MV-4-11 (cell line): ENCODE data around the gene RPL7L1.
"Not testable (repeated sequence)": the region's sequence is repeated elsewhere in the genome, so short reads cannot be mapped to it uniquely, and the experiment has no call there.

Experiments used
- DNase-seq: peaks from one replicate; lab custom pipeline; 2025; lab: John Stamatoyannopoulos, UW

The RPL7L1 gene

DNA sequence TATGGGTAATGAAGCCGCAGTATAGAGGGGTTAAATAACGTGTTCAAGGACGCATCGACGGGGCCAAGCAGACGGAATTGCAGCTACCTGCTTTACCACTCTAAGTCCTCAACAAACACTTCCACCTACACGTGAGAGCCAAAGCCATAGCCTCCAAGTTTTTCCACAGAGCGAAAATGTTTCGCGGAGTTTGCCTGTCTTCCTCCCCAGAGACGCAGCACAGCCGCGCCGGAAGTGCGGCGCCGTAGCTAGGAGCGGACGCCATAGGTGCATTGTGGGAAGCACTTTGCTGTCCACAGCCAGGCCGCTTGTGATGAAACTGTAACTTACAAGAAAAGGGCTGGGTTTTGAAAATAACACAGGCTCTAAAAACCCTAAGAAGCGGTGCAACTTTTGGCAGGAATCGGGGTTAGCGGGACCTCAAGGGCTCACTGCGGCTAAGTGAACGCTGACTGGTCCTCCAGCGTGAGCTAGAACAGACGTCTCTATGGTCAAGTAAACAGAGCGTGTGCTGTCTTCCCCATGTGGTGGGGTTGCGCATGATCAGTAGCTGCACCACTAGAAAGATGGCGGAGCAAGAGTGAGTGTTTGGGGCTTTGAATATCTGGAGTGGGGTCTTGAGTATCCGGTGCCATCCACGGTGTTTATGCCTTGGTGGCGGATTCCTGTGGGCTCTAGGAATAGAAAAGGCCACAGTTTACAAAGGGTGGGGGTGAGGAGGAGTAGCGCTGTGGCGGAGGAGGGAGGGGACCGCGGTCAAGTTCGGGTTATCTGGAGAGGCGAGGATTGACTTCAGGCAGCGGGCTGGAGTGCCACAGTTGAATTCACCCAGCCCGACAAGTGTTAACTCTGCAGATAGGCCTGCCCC lies at the start of gene RPL7L1:
Gene RPL7L1 (plus strand): TSS at position 245 of the 868 bp plus-strand sequence. CDS start 295 bp downstream, at position 540.
- DNase-seq, result peak; percentile 91

- peak; percentile 62 for DNase-seq
Measured at GRCh38 chr6:42831237-42831636, 48.2 kb upstream of the RPL7L1 start.

- no peak for DNase-seq
Measured at GRCh38 chr6:42834056-42834455, 45.4 kb upstream of the RPL7L1 start.

GRCh38 chr6:42841844-42842584 lies 37.4 kb upstream of the RPL7L1 start:
- no peak for DNase-seq

DNA sequence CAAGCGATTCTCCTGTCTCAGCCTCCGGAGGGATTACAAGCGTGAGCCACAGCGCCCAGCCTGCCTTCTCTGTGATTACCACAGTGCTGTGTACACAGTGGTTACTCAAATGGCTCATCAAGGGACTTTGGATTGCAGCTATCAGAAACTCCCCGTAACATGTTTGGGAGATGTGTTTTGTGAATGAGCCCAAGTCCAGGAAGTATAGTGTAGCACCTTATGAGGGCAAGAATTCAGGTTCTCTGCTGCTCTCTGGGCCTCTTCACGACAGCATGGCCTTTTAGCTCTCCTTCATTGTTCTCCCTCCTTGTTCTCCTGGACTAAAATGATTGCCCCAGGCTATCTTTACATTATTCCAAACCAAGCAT lies 34.1 kb upstream of the RPL7L1 start:
- no peak for DNase-seq

- no peak for DNase-seq
Measured at GRCh38 chr6:42846505-42846904, 32.9 kb upstream of the RPL7L1 start.

- no peak for DNase-seq
Measured at GRCh38 chr6:42848700-42849099, 30.7 kb upstream of the RPL7L1 start.

DNA sequence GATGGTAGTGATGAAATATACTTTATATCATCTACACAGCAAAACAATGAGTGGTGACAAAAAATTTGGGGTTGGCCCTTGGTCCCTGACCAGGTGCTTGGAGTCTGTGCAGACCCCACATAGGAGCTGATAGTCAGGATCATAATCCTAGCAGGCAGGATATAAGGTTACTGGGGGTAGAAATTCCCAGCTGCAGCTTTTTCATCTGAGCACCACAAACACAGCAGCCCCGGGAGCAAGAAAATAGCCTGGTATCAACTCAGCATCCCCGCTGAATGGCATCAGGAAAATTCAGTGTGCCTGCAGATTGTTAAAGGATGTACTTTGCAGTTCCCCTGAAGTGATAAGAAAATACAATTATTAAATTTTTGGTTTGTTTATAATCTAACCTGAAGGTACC lies 27.8 kb upstream of the RPL7L1 start:
- DNase-seq, result no peak

GRCh38 chr6:42860036-42860435 lies 19.4 kb upstream of the RPL7L1 start:
- no peak for DNase-seq

- no peak for DNase-seq
Measured at GRCh38 chr6:42860481-42860880, 18.9 kb upstream of the RPL7L1 start.

DNA sequence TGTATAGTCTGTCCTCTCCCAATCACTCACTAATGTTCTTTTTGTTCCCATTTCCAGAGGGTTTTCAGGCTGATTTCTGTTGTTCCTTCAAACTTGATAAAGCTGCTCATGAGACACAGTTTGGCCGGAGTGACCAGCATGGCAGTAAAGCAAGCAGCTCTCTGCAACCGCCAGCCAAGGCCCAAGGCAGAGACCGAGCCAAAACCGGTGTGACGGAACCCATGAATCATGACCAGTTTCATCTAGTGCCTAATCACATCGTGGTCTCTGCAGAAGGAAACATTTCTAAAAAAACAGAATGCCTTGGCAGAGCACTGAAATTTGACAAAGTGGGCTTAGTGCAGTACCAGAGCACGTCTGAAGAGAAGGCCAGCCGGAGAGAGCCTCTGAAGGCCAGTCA lies 14.8 kb upstream of the RPL7L1 start:
- DNase-seq, result no peak

DNA sequence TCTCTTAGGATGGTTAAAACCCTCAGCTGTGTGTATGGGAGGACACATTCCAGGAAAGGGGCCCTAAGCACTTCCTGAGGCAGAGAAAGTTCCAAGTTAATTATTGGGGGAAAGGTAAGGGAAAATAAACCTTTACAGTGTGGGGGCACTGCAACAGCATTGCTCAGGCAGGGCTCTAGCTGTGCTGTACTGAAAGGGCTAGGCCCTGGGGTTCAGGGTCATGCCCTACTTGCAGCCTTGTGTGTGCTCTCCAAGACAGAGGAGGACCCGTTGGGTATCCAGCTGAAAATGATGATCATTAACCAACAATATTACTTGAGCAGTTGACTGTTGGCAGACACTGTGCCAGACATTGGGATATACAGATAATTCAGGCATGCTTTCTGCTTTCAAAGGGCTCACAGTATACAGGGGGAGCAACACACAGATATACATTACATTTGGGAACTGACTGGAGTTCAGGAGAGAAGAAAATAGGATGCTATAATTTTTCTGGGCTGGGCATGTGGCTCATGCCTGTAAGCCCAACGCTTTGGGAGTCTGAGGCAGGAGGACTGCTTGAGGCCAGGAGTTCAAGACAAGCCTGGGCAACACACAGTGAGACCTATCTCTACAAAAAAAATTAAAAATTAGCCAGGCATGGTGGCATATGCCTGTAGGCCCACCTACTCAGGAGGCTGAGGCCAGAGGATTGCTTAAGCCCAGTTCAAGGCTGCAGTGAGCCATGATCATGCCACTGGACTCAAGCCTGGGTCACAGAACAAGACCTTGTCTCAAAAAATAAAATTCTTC lies 9.1 kb upstream of the RPL7L1 start:
- DNase-seq, result no peak

DNA sequence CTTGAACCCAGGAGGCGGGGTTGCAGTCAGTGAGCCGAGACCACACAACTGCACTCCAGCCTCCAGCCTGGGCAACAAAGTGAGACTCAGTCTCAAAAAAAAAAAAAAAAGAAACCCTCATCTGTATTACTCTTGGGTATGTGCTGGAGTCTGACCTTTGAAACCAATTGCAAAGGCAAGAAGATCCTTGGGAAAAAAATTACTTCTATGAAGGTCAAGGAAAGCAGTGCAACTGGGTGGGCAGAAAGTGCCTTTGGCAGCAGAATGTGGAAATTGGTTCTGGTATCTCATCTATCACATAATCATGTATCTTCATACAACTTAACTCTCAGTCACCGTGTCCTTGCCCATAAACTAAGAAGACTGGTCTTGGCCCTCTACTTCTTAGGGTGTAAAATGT lies 7.7 kb upstream of the RPL7L1 start:
- no peak for DNase-seq

DNA sequence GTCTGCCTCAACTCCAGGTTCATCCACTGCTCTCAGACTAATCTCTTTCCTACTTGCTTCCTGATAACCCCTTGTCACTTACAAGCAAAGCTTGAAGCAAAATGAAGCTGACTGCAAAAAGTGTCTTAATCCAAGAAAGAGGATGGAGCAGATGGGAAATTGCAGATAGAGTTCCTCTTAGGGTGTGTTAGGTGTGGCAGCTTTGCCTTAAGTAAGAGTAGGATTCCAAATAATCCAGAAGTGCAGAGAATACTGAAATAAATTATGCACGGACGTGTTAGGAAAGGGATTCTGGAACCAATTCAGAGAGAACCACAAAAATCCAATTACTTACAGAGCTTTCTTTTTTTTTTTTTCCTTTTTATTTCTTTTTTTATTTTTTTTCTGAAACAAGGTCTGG lies 6.1 kb upstream of the RPL7L1 start:
- no peak for DNase-seq

- no peak for DNase-seq
Measured at GRCh38 chr6:42877695-42878094, 1.7 kb upstream of the RPL7L1 start.

DNA sequence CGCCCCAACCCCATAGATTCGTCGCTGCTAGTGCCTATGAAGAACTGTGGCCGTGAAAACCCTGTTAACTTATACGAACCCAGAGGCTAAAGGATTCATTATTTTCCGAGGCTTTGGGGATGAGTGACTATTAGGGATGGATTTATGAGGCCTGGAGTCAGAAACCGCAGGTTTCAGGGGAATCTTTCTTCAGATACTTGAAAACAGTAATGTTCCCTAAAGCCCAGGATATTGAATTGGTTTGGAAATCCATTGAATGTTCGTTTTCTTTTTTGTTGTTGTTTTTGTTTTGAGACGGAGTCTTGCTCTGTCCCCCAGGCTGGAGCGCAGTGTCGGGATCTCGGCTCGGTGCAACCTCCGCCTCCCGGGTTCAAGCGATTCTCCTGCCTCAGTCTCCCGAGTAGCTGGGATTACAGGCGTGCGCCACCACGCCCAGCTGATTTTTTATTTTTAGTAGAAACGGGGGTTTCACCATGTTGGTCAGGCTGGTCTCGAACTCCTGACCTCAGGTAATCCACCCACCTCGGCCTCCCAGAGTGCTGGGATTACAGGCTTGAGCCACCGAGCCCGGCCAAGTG lies 913 bp downstream of the RPL7L1 start:
- DNase-seq, result not testable (repeated sequence)

GRCh38 chr6:42880871-42881270 lies 1.5 kb downstream of the RPL7L1 start:
- DNase-seq, result not testable (repeated sequence)

- DNase-seq, result no peak
Measured at GRCh38 chr6:42885702-42886101, 6.3 kb downstream of the RPL7L1 start.

- not testable (repeated sequence) for DNase-seq
Measured at GRCh38 chr6:42888201-42888600, 8.8 kb downstream of the RPL7L1 start.

- no peak for DNase-seq
Measured at GRCh38 chr6:42889815-42890214, 10.4 kb downstream of the RPL7L1 start.

- DNase-seq, result peak; percentile 96
Measured at GRCh38 chr6:42890311-42891198, 11.1 kb downstream of the RPL7L1 start.
